Natural killer cell (primary cell): ENCODE measurements around the gene LRRTM1. TPM values are rescaled to one million over a fixed set of nuclear protein-coding genes. Genes with fewer than 3 reads are reported as not detected.

Experiments used
- ATAC-seq, 3 donors: fragments of 150-1000 bp in 2 of 3; fragments of 200-7000 bp in 1 of 3; cut with Tn5 transposase; 1 replicate in 1 of 3; 2 replicates in 2 of 3; pipeline ENCODE4 v1.10.0; 2021; ENCODE audit warnings: mild to moderate bottlenecking in 2 of 3, moderate library complexity in 2 of 3
- DNase-seq, 2 donors: peaks; one replicate each; pipeline versions ENCODE4 v3.0.0 to v3.0.0-alpha.2; 2013 to 2021; ENCODE audit warnings: mixed read lengths in 1 of 2
- H3K27ac ChIP-seq: one replicate; pipeline ENCODE4 v1.5.1; 2013; ENCODE audit warnings: mild to moderate bottlenecking, low read length
- H3K27me3 ChIP-seq: one replicate; pipeline ENCODE4 v1.6.1; 2013; ENCODE audit warnings: low read length; ENCODE audit not compliant: control insufficient read depth, insufficient read depth
- H3K36me3 ChIP-seq: one replicate; pipeline ENCODE4 v1.6.1; 2013; ENCODE audit warnings: low read length; ENCODE audit not compliant: control insufficient read depth, insufficient read depth
- H3K4me1 ChIP-seq: one replicate; pipeline ENCODE4 v1.6.1; 2013; ENCODE audit warnings: low read length; ENCODE audit not compliant: control insufficient read depth, insufficient read depth
- H3K4me3 ChIP-seq: one replicate; pipeline ENCODE4 v1.5.1; 2013; ENCODE audit warnings: low read length
- H3K9me3 ChIP-seq: one replicate; pipeline ENCODE4 v1.6.1; 2013; ENCODE audit warnings: low read length; ENCODE audit not compliant: control insufficient read depth, insufficient read depth
- H3K27ac Mint-ChIP-seq, 2 donors: one replicate each; pipeline ENCODE4 v1.8.0; 2022; ENCODE audit warnings: mild to moderate bottlenecking in 2 of 2, mixed read lengths in 2 of 2, moderate library complexity in 1 of 2
- H3K27me3 Mint-ChIP-seq, 2 donors: one replicate each; pipeline ENCODE4 v1.8.0; 2022; ENCODE audit warnings: low read depth in 2 of 2, mixed read lengths in 2 of 2
- H3K36me3 Mint-ChIP-seq: one replicate; pipeline ENCODE4 v1.8.0; 2022; ENCODE audit warnings: mixed read lengths
- H3K4me1 Mint-ChIP-seq, 2 donors: one replicate each; pipeline ENCODE4 v1.8.0; 2022; ENCODE audit warnings: mixed read lengths in 2 of 2
- H3K4me3 Mint-ChIP-seq: one replicate; pipeline ENCODE4 v1.8.0; 2022; ENCODE audit warnings: mild to moderate bottlenecking, moderate library complexity, mixed read lengths
- H3K9me3 Mint-ChIP-seq, 2 donors: one replicate each; pipeline ENCODE4 v1.8.0; 2022; ENCODE audit warnings: mixed read lengths in 2 of 2
- CTCF ChIP-seq: fragments of 200-600 bp; IDR thresholded peaks from one replicate; pipeline ENCODE4 v1.8.0; 2022; ENCODE audit warnings: antibody characterized with exemption
- WGBS: methylation state at CpG from one replicate; pipeline ENCODE4 v1.1.7; 2013; ENCODE audit warnings: missing lambda C conversion rate; ENCODE audit not compliant: insufficient coverage; 5-methylcytosine and 5-hydroxymethylcytosine counted together
- intact Hi-C: fragments of 100-400 bp; cut with micrococcal nuclease; formaldehyde crosslinking; loops from one replicate; pipeline ENCODE4 v1.14.2; 2022
- total RNA-seq, 4 donors: library from RNA; stranded (reverse); fragments of 120-200 nt in 1 of 4; gene quantifications; one replicate each; pipeline versions ENCODE4 v1.2.3 to v1.2.4, GENCODE V29; 2013 to 2022

LRRTM1 gene
- total RNA-seq, 3 donors from 2014 or later (not counting 1 experiment from before 2014, with no cell fraction given), result not detected

- Mint-ChIP-seq H3K36me3 (peaks cover 6% of the 10 kb centered on the region), H3K9me3 (peaks cover 6% of the 10 kb centered on the region in 2 donors), H3K27ac (no peak overlapping the region), H3K4me1 (no peaks in the 10 kb centered on the region), H3K27me3 (peaks cover 21 to 28% of the 10 kb centered on the region in 2 donors), H3K4me3 (no peak overlapping the region)
- DNase-seq (no peak), ATAC-seq (no peak)
- TF ChIP-seq CTCF, result no peak
- Histone ChIP-seq H3K27ac (no peak overlapping the region), H3K9me3 (peaks cover 8% of the 10 kb centered on the region), H3K36me3 (no peaks in the 10 kb centered on the region), H3K4me3 (no peak overlapping the region), H3K4me1 (no peaks in the 10 kb centered on the region), H3K27me3 (peaks cover 21% of the 10 kb centered on the region)
- intact Hi-C loops, result no loop called here
- 11% methylated on average over 12 of the region's 12 CpGs for WGBS
These were observed 2.6 kb downstream of the LRRTM1 start for GRCh38 chr2:80302001-80302313.

GRCh38 chr2:80300954-80301353, 3.6 kb downstream of the LRRTM1 start:
- no peak overlapping the region for H3K4me3 Mint-ChIP-seq
- H3K27ac ChIP-seq, result no peak overlapping the region
- H3K36me3 ChIP-seq, result no peaks in the 10 kb centered on the region
- H3K27me3 Mint-ChIP-seq, result peaks cover 21 to 25% of the 10 kb centered on the region in 2 donors
- ATAC-seq (no peak), DNase-seq (no peak)
- H3K9me3 ChIP-seq, result peaks cover 8% of the 10 kb centered on the region
- H3K36me3 Mint-ChIP-seq, result peaks cover 6% of the 10 kb centered on the region
- no peak overlapping the region for H3K27ac Mint-ChIP-seq
- WGBS, result 31% methylated on average over 1 of the region's 1 CpG
- no peak for TF ChIP-seq CTCF
- intact Hi-C loops, result no loop called here
- no peaks in the 10 kb centered on the region for H3K4me1 ChIP-seq
- no peak overlapping the region for H3K4me3 ChIP-seq
- H3K27me3 ChIP-seq, result peaks cover 21% of the 10 kb centered on the region
- H3K4me1 Mint-ChIP-seq, result no peaks in the 10 kb centered on the region
- peaks cover 3 to 5% of the 10 kb centered on the region in 2 donors for H3K9me3 Mint-ChIP-seq

- TF ChIP-seq CTCF, result no peak
- intact Hi-C loops, result no loop called here
- Mint-ChIP-seq H3K9me3 (peaks cover 4 to 6% of the 10 kb centered on the region in 2 donors), H3K27me3 (peaks cover 21 to 25% of the 10 kb centered on the region in 2 donors), H3K36me3 (peaks cover 6% of the 10 kb centered on the region), H3K4me1 (no peaks in the 10 kb centered on the region), H3K27ac (no peak overlapping the region), H3K4me3 (no peak overlapping the region)
- Histone ChIP-seq H3K4me3 (no peak overlapping the region), H3K27ac (no peak overlapping the region), H3K27me3 (peaks cover 21% of the 10 kb centered on the region), H3K9me3 (peaks cover 8% of the 10 kb centered on the region), H3K36me3 (no peaks in the 10 kb centered on the region), H3K4me1 (no peaks in the 10 kb centered on the region)
- WGBS, result 50% methylated on average over 1 of the region's 1 CpG
- DNase-seq (no peak), ATAC-seq (no peak)
These were observed 4.2 kb downstream of the LRRTM1 start for GRCh38 chr2:80300346-80300745.

- H3K4me3 Mint-ChIP-seq, result no peak overlapping the region
- no peaks in the 10 kb centered on the region for H3K4me1 Mint-ChIP-seq
- peaks cover 6% of the 10 kb centered on the region for H3K36me3 Mint-ChIP-seq
- H3K9me3 Mint-ChIP-seq, result peaks cover 9 to 11% of the 10 kb centered on the region in 2 donors
- no peak overlapping the region for H3K27ac Mint-ChIP-seq
- Histone ChIP-seq H3K9me3 (peaks cover 8% of the 10 kb centered on the region), H3K27me3 (peaks cover 19% of the 10 kb centered on the region), H3K4me3 (no peak overlapping the region), H3K4me1 (no peaks in the 10 kb centered on the region), H3K27ac (no peak overlapping the region), H3K36me3 (no peaks in the 10 kb centered on the region)
- intact Hi-C loops, result no loop called here
- 45% methylated on average over 5 of the region's 5 CpGs for WGBS
- peaks cover 21 to 22% of the 10 kb centered on the region in 2 donors for H3K27me3 Mint-ChIP-seq
- DNase-seq (no peak), ATAC-seq (no peak)
- TF ChIP-seq CTCF, result no peak
These were observed 4.9 kb downstream of the LRRTM1 start for GRCh38 chr2:80299661-80300060.
